HG03175 (cell line): ENCODE data around the gene COL4A2.

Experiments
- ATAC-seq: cut with Tn5 transposase; IDR thresholded peaks from one replicate; pipeline ENCODE4 v1.9.1; 2021; ENCODE audit warnings: mild to moderate bottlenecking, moderate library complexity; ENCODE audit not compliant: unreplicated experiment

COL4A2 gene

GRCh38 chr13:110351636-110352420, 44.7 kb downstream of the COL4A2 start:
- no peak for ATAC-seq

- ATAC-seq, result no peak
Measured at GRCh38 chr13:110352735-110353134, 45.7 kb downstream of the COL4A2 start.

- no peak for ATAC-seq
Measured at GRCh38 chr13:110353339-110353977, 46.4 kb downstream of the COL4A2 start.

- ATAC-seq, result no peak
Measured at GRCh38 chr13:110354123-110354627, 47.1 kb downstream of the COL4A2 start.

GRCh38 chr13:110354715-110355473, 47.8 kb downstream of the COL4A2 start:
- ATAC-seq, result no peak

- no peak for ATAC-seq
Measured at GRCh38 chr13:110356362-110356761, 49.3 kb downstream of the COL4A2 start.

GRCh38 chr13:110358381-110358780, 51.3 kb downstream of the COL4A2 start:
- no peak for ATAC-seq

- ATAC-seq, result no peak
Measured at GRCh38 chr13:110359840-110360301, 52.8 kb downstream of the COL4A2 start.

- no peak for ATAC-seq
Measured at GRCh38 chr13:110360598-110360997, 53.5 kb downstream of the COL4A2 start.

GRCh38 chr13:110361365-110361911, 54.4 kb downstream of the COL4A2 start:
- no peak for ATAC-seq

- ATAC-seq, result no peak
Measured at GRCh38 chr13:110363010-110363409, 55.9 kb downstream of the COL4A2 start.

- ATAC-seq, result no peak
Measured at GRCh38 chr13:110364081-110364480, 57.0 kb downstream of the COL4A2 start.

GRCh38 chr13:110365876-110366275, 58.8 kb downstream of the COL4A2 start:
- no peak for ATAC-seq

- ATAC-seq, result no peak
Measured at GRCh38 chr13:110366733-110367132, 59.6 kb downstream of the COL4A2 start.

GRCh38 chr13:110367620-110368019, 60.5 kb downstream of the COL4A2 start:
- ATAC-seq, result no peak

GRCh38 chr13:110368408-110368807, 61.3 kb downstream of the COL4A2 start:
- ATAC-seq, result no peak

- ATAC-seq, result no peak
Measured at GRCh38 chr13:110369400-110369799, 62.3 kb downstream of the COL4A2 start.

GRCh38 chr13:110371550-110372465, 64.7 kb downstream of the COL4A2 start:
- peak; percentile 68 for ATAC-seq

GRCh38 chr13:110372676-110373075, 65.6 kb downstream of the COL4A2 start:
- no peak for ATAC-seq

GRCh38 chr13:110373617-110374016, 66.5 kb downstream of the COL4A2 start:
- ATAC-seq, result no peak
